C4-2B (cell line): Measurements from ENCODE around the gene CTDP1.

ENCODE experiments used
- H3K27ac ChIP-seq: fragments of 450-650 bp; 2 replicates; pipeline ENCODE4 v1.5.1; 2017
- ZFX ChIP-seq: fragments of 450-650 bp; IDR thresholded peaks from 2 replicates; pipeline ENCODE4 v1.6.1; 2017
- TF ChIP-seq, protein P1 (sequence below): fragments of 450-650 bp; conservative IDR thresholded peaks from 2 replicates; pipeline ENCODE4 v1.5.1; 2017; ENCODE audit warnings: mild to moderate bottlenecking

Gene CTDP1

DNA sequence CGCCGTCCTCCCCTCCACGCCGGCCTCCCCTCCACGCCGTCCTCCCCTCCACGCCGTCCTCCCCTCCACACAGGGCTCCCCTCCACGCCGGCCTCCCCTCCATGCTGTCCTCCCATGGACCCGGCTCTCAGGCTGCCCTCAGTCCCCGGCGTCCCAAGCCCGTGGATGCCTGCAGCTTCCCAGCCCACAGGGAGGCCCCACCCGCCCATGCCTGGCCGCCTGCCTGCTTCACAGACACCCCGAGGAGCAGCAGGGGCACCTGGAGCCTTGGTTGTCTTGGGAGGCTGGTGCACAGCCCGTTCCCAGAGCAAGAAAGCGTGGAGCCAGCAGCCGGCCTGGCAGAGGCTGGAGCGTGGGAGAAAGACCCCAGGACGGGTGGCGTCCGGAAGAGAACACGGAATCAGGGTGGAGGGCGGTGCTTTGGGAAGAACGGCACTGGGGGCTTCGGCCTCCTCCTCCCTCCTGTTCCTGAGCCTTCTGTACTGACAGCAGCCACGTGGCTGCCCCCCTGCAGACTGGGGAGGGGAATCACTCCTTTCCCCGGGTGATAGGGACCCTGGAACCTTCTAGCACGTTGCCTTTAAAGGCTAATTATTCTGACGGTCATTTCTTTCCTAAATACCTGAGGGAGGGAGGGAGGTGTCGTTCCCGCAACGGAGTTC lies 92.0 kb downstream of the CTDP1 start:
- TF ChIP-seq ZFX: no peak
- TF ChIP-seq, protein P1, sequence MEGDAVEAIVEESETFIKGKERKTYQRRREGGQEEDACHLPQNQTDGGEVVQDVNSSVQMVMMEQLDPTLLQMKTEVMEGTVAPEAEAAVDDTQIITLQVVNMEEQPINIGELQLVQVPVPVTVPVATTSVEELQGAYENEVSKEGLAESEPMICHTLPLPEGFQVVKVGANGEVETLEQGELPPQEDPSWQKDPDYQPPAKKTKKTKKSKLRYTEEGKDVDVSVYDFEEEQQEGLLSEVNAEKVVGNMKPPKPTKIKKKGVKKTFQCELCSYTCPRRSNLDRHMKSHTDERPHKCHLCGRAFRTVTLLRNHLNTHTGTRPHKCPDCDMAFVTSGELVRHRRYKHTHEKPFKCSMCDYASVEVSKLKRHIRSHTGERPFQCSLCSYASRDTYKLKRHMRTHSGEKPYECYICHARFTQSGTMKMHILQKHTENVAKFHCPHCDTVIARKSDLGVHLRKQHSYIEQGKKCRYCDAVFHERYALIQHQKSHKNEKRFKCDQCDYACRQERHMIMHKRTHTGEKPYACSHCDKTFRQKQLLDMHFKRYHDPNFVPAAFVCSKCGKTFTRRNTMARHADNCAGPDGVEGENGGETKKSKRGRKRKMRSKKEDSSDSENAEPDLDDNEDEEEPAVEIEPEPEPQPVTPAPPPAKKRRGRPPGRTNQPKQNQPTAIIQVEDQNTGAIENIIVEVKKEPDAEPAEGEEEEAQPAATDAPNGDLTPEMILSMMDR: no peak

DNA sequence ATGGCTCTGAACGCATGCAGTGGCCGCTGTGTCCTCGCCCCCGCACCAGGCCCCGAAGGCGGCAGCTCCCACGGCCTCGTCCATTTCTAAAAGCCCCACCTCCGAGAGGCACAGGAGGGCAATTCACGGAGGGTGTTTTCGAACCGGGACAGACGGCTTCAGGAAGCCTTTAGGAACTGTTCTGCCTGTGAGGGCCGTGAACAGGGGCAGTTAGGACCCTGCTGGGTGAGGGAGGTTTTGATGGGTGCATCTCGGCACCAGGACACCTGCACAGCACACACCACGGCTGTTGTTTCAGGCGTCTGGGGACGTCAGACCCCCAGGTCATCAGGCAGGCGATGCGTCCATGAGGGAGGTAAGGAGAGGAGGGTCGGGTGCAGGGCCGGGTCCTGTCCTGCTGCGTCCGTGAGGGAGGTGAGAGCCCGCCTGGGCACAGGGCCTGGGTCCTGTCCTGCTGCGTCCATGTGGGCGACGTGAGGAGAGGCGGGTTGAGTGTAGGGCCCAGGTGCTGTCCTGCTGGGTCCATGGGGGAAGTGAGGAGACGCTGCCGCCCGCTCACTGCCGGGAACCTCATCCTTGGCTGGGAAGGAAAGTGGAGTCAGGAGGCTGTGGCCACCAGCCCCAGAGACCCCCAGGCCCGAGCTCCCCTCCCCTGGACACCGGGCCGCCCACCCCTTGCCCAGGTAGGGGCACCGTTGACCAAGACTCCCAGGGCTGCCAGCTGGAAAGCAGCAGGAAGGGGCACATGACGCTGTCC lies 92.7 kb downstream of the CTDP1 start:
- no peak for TF ChIP-seq ZFX
- TF ChIP-seq, protein P1: no peak
- no peak overlapping the region for H3K27ac ChIP-seq

More for the DNA sequence above, 92.0 kb downstream of the CTDP1 start:
- no peak overlapping the region for H3K27ac ChIP-seq

DNA sequence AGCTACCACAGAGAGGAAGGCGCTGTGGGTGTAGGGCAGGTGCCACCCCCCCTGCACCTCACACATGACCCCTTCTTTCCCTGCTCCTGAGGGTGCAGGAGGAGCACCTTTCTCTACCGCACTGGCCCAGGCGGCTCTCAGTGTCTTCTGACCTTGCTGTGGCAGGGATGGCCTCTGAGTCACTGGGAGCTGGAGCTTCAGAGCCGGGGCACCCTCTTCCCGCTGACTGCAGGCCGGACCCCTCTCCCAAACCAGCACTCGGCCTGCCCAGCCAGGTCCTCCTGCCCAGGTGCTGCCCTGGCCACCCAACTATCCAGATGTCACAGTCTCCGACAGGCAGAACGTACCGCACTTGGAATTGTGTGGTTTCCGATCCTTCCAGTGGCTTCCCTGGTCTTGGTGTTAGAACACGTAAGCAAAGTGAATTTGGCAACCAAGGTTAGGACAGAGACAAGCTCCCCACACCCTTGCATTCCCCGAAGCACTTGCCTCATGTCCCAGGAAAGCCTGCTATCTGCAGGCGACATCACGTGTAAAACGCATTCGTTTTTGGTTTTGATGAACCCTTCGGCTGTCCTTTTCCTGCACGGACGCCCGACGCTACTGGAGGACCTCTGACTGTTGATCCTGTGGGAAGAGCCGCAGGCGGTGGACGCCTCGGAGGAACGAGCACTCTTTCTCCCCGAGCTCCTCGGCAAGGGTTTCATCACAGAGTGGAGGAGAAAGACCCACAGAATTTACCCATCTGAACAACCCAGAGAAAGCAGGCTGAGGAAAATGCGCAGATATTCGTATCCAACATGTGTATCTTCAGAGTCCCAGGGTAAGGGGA lies 93.5 kb downstream of the CTDP1 start:
- no peak for TF ChIP-seq ZFX
- no peak overlapping the region for H3K27ac ChIP-seq

DNA sequence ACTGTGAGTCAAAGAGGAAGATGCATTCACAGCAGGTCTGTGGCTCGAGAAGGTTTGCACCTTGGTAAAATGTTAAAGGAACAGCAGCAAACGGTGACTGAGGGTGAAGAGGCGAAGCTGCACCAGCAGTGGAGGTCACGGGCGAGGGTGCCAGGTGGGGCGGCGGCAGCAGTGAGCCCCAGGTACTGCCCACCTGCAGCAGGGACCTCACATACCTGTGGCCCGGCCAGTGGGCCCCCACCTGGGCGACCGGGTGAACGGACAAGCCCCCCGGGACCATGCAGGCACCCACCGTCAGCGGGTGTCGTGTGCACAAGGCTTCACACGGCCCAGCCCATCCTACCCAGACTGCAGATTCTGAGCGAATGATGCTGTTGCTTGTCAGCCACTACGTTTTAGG lies 94.5 kb downstream of the CTDP1 start:
- TF ChIP-seq ZFX: no peak
- TF ChIP-seq, protein P1: no peak
- H3K27ac ChIP-seq: no peak overlapping the region

DNA sequence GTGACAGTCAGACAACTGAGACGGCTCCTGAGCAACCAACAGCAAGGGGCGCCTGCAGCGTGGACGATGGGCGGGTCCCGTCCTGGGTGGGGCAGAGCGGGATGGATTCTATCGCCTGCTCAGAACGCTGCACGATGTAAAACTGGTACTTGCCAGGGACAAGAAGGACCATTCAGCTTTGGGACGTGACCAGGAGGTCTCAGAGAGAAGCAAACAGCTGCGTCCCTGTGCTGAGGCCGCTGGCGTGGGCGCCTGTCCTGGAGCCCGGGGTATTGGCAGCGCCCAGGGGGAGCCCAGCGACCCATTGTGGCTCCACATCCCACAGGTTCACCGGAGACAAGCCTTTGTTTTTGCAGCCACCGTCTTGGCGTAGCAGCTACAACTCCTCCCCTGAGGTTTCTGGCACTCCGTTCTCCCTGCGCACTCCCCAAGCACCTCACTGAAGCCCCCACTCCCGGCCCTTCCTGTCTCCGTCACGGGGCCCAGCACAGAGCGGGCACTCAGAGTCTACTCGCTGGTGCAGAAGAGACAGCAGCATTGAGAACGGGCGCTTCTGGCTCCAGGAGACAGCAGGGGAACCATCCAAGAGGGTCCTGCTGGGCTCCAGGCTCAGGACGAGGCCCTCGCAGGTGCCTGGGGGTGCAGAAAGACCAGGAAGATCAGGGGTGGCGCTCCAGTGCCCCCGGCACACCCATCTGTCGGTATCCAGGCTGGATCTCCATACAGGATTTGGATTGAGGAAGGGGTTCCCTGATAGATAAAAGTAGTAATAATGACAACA lies 96.0 kb downstream of the CTDP1 start:
- TF ChIP-seq, protein P1: no peak
- no peak for TF ChIP-seq ZFX
- no peak overlapping the region for H3K27ac ChIP-seq

DNA sequence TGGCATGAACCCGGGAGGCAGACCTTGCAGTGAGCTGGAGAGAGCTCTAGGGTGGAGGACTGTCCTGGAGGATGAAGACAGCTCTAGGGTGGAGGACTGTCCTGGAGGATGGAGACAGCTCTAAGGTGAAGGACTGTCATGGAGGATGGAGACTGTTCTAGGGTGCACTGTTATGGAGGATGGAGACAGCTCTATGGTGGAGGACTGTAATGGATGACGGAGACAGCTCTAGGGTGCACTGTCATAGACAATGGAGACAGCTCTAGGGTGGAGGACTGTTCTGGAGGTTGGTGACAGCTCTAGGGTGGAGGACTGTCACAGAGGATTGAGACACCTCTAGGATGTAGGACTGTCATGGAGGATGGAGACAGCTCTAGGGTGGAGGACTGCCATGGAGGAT lies 97.1 kb downstream of the CTDP1 start:
- no peak overlapping the region for H3K27ac ChIP-seq
- TF ChIP-seq, protein P1: no peak
- no peak for TF ChIP-seq ZFX

DNA sequence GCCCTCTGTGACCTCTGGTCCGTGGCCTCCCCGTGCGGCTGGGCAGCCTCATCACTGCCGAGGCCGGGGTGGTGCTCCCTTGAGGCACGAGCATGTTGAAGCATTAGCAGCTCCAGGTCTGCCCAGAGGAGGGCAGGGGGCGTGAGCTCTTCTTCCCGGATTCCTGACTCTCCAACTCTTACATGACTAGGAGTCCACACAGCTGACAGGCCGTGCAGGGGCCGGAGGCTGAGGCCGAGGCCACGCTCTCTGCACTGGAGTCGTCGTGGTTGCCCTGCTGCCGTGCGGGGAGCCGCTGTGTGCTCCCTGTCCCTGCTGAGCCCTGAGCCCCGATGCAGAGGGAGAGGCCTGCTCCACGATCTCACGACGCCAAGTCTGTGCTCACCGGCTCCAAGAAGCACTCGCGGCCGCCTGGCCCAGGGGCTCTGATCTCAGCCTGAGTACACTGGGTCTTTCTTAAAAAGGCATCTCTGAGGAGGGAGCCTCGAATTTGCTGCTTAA lies 98.7 kb downstream of the CTDP1 start:
- no peak overlapping the region for H3K27ac ChIP-seq
- TF ChIP-seq, protein P1: no peak
- TF ChIP-seq ZFX: no peak
